HG03565 (cell line): ENCODE data around the gene BACH2.

Experiments used
- ATAC-seq: cut with Tn5 transposase; IDR thresholded peaks from one replicate; pipeline ENCODE4 v1.9.1; 2021; ENCODE audit warnings: mild to moderate bottlenecking, moderate library complexity; ENCODE audit not compliant: unreplicated experiment

Gene BACH2

GRCh38 chr6:89886378-89887120 lies 410.1 kb downstream of the BACH2 start:
- ATAC-seq = no peak
